NB4 (cell line): ENCODE results near the gene DPAGT1.
A peak's percentile ranks its signal among the peaks of the same experiment; 100 is the strongest.

ENCODE experiments used
- DNase-seq: peaks from one replicate; pipeline ENCODE4 v3.0.0; 2010; ENCODE audit warnings: low read depth
- H3K4me3 ChIP-seq: one replicate; pipeline ENCODE4 v1.5.1; 2011; ENCODE audit warnings: mild to moderate bottlenecking, low read depth, low read length, moderate library complexity
- MAX ChIP-seq: IDR thresholded peaks from 2 replicates; pipeline ENCODE4 v1.6.1; 2011; ENCODE audit warnings: low read depth, low read length
- MYC ChIP-seq: IDR thresholded peaks from 2 replicates; pipeline ENCODE4 v1.6.1; 2011; ENCODE audit warnings: low read depth, low read length
- POLR2A ChIP-seq: IDR thresholded peaks from 2 replicates; pipeline ENCODE4 v1.6.1; 2011; ENCODE audit warnings: mild to moderate bottlenecking; ENCODE audit not compliant: insufficient read length; ENCODE audit errors: extremely low read depth
- TF ChIP-seq, protein P1 (sequence below): IDR thresholded peaks from one replicate; pipeline ENCODE4 v1.5.1; 2012; ENCODE audit warnings: low read depth, low read length

The DPAGT1 gene

DNA sequence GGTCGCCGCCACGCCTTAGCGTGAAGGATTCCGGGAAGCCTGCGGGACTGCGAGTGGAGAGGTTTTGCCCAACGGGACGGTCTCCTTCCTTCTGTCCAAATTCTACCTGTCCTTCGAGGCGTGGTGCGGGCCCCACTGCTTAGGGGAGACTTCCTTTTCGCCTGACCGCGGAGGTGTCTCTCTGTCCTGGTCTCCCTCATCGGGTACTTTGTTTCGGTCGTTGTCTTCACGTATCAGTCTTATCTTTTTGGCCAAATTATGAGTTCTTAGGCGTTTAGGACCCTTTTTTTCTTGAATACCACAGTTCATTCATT is 20.1 kb upstream of the DPAGT1 start:
- TF ChIP-seq, protein P1, sequence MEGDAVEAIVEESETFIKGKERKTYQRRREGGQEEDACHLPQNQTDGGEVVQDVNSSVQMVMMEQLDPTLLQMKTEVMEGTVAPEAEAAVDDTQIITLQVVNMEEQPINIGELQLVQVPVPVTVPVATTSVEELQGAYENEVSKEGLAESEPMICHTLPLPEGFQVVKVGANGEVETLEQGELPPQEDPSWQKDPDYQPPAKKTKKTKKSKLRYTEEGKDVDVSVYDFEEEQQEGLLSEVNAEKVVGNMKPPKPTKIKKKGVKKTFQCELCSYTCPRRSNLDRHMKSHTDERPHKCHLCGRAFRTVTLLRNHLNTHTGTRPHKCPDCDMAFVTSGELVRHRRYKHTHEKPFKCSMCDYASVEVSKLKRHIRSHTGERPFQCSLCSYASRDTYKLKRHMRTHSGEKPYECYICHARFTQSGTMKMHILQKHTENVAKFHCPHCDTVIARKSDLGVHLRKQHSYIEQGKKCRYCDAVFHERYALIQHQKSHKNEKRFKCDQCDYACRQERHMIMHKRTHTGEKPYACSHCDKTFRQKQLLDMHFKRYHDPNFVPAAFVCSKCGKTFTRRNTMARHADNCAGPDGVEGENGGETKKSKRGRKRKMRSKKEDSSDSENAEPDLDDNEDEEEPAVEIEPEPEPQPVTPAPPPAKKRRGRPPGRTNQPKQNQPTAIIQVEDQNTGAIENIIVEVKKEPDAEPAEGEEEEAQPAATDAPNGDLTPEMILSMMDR: no peak
- DNase-seq: no peak
- H3K4me3 ChIP-seq: peak overlapping the region; percentile 87

GRCh38 chr11:119121008-119121810 is 19.6 kb upstream of the DPAGT1 start, which contains the start of gene HINFP:
TSS of gene HINFP (plus strand) at chr11:119121580. CDS start at chr11:119126945, 5,365 bp downstream.
- peak; percentile 100 for DNase-seq
- peak within 1 kb of the TSS; percentile 87 for H3K4me3 ChIP-seq
- peak; percentile 96 for TF ChIP-seq MYC
- TF ChIP-seq, protein P1: no peak
- peak; percentile 97 for TF ChIP-seq MAX
- peak; percentile 86 for TF ChIP-seq POLR2A

- peak; percentile 39 for DNase-seq
- peak overlapping the region; percentile 51 for H3K4me3 ChIP-seq
- TF ChIP-seq MAX (peak; percentile 12; the same call in 1 of the 2 replicates), MYC (no peak)
- TF ChIP-seq, protein P1: no peak
Observed at GRCh38 chr11:119120639-119121007, 19.0 kb upstream of the DPAGT1 start.

DNA sequence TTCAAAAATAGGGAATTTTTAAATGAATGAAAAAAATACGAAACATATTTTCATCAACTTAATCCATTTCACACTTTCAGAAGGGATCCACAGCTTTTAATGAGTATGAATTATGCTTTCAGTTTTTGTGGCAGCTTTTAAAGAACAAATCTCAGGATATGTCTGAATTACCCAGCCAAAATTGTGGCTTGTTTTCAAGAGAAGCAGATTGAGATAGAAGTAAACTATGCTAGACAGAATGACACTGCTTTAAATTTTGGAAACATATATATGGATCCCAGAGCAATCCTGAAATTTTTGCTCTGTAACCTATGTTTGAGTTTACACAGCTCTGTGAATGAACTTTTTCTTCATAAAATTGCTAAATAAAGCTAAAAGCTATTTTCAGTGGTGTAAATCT is 17.3 kb upstream of the DPAGT1 start:
- no peak overlapping the region for H3K4me3 ChIP-seq
- TF ChIP-seq, protein P1: no peak
- TF ChIP-seq POLR2A: no peak
- no peak for TF ChIP-seq MAX
- TF ChIP-seq MYC: no peak
- DNase-seq: no peak

DNA sequence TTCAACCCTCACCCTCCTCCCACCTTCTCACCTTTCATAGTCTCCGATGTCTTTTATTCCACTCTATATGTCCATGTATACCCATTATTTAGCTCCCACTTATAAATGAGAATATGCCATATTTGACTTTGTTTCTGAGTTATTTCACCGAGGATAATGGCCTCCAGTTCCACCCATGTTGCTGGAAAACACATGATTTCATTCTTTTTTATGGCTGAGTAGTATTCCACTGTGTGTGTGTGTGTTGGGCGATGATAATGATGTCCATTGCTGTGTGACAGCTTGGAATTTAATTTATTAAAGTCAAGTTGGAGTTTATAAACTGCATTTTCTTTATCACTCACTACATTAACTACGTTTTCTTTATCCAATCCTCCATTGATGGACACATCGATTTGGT is 16.6 kb upstream of the DPAGT1 start:
- no peak for DNase-seq
- no peak overlapping the region for H3K4me3 ChIP-seq
- no peak for TF ChIP-seq MAX

GRCh38 chr11:119117004-119117706 is 15.5 kb upstream of the DPAGT1 start:
- DNase-seq: no peak
- TF ChIP-seq MYC (no peak), POLR2A (no peak), MAX (no peak)
- TF ChIP-seq, protein P1: no peak
- no peak overlapping the region for H3K4me3 ChIP-seq
